Measurements from ENCODE around the gene RAB33B.
"Not testable (repeated sequence)": the region's sequence is repeated elsewhere in the genome, so short reads cannot be mapped to it uniquely, and the experiment has no call there.

The RAB33B gene

DNA sequence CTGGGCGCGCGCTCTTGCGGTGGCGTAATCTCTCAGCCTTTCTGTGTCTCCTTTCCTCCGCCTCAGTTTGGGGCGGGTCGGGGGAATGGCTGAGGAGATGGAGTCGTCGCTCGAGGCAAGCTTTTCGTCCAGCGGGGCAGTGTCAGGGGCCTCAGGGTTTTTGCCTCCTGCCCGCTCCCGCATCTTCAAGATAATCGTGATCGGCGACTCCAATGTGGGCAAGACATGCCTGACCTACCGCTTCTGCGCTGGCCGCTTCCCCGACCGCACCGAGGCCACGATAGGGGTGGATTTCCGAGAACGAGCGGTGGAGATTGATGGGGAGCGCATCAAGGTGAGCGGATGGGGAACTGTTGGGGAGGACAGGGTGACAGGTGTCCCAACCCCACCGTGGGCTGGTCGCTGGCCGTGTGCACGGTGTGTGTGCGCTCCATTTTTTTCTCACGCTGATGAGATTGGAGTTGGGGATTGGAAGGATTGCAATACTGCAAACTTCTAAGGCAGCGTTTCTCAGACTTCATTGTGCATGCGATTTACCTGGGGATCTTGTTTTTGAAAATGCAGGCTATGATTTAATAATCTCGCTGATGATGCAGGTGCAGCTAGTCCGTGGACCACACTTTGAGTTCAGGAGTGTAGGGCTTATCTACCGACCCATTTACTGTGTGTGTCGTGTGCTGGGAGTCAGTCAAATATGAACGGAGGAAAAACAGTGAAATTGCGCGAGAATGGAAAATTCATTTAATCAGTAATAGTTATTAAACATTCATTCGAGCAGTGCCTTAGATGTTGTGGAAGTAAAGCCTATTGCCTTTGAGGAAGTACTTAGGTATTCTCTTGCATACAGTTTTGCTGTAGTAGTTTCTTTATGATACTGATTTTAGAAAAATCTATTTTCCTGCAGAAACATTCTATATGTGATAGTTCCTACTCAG, at the start of gene RAB33B:
Gene RAB33B, plus strand, starts transcription at position 11 of the 935 bp plus-strand sequence. Its CDS starts 75 bp downstream, at position 86.
- peak; percentile 62 for DNase-seq

- DNase-seq = no peak
Measured at GRCh38 chr4:139410312-139410711, 43.6 kb upstream of the RAB33B start.

GRCh38 chr4:139414671-139415210, 39.2 kb upstream of the RAB33B start:
- DNase-seq = peak; percentile 51

DNA sequence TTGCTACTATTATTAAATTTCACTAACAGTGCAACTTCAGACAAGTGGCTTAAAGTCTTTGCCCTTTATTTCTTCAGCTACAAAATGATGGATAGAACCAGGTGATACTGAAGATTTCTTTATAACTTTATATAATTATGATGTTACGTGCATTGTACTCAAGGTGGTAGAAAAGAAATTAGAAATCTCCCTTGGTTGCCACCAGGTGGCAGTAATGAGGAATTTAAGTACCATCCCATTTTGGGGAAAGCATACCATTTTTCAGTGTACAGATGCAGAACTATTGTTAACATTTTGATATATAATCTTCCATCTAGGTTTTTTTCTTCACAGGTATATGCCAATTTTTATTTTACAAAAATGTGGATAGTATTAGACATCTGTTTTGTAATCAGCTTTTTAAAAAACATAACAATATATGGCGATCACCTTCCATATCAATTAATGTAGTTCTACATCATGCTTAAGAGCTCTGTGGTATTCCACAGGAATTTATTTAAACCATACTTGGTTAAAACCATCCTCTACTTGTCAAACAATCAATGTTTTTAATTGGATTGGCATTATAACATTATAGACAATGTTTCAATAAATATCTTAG, 37.7 kb upstream of the RAB33B start:
- DNase-seq = peak; percentile 72

GRCh38 chr4:139419388-139419914, 34.5 kb upstream of the RAB33B start:
- no peak for DNase-seq

GRCh38 chr4:139420652-139421051, 33.3 kb upstream of the RAB33B start:
- DNase-seq = no peak

- DNase-seq = no peak
Measured at GRCh38 chr4:139436122-139436521, 17.8 kb upstream of the RAB33B start.

- DNase-seq = no peak
Measured at GRCh38 chr4:139438141-139438540, 15.8 kb upstream of the RAB33B start.

GRCh38 chr4:139441029-139441428, 12.9 kb upstream of the RAB33B start:
- no peak for DNase-seq

GRCh38 chr4:139443661-139444060, 10.3 kb upstream of the RAB33B start:
- peak; percentile 88 for DNase-seq

DNA sequence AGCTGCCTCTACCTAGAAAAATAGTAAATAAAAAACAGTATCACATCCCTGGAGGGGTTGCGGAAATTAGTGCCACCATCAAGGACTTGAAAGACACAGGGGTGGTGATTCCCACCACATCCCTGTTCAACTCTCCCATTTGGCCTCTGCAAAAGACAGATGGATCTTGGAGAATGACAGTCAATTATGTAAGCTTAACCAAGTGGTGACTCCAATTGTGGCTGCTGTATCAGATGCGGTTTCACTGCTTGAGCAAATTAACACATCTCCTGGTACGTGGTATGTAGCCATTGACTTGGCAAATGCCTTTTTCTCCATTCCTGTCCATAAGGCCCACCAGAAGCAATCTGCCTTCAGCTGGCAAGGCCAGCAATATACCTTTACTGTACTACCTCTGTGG, 9.0 kb upstream of the RAB33B start:
- DNase-seq = peak; percentile 58

DNA sequence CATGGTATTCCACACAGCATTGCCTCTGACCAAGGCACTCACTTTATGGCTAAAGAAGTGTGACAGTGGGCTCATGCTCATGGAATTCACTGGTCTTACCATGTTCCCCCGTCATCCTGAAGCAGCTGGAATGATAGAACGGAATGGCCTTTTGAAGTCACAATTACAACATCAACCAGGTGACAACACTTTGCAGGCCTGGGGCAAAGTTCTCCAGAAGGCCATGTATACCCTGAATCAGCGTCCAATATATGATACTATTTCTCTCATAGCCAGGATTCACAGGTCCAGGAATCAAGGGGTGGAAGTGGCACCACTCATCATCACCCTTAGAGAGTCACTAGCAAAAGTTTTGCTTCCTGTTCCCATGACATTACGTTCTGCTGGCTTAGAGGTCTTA, 6.8 kb upstream of the RAB33B start:
- not testable (repeated sequence) for DNase-seq

GRCh38 chr4:139450586-139450985, 3.3 kb upstream of the RAB33B start:
- DNase-seq = no peak

GRCh38 chr4:139451997-139452396, 1.9 kb upstream of the RAB33B start:
- no peak for DNase-seq

DNA sequence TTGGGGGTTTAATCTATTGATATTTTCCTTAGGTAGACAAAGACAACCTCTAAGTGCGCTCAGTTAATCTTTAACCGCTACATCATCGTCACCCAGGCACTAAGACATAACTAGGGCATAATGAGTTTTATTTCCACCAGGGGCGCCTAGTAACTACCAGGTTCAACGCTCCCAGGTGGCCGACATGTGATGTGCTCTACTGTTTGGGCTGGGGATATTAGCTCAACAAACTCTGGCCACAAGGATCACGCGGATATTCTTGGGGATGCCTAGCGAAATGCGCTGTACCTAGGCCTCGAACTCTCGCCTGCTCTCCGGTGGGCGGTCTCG, 915 bp upstream of the RAB33B start:
- DNase-seq = peak; percentile 97

- peak; percentile 99 for DNase-seq
Measured at GRCh38 chr4:139453371-139454110, 380 bp upstream of the RAB33B start.

DNA sequence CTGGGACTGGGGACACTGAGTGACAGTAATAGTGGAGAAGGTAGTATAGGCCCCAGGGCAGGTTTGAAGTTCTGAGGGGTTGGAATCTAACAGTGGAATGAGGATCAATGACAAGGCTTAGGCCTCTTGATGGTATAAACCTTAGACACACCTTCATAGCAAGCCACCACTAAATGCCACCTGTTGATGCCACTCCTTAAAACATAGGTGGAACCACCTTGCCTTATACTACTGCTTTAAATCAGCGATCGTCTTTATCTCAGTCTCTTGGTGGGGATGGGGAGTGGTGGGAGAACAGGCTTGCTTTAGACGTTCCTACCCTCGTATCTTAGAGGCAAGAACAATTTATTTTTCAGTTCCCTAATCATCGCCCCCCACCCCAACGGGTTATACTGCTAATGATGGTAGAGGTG, 1.2 kb downstream of the RAB33B start:
- no peak for DNase-seq

- DNase-seq = no peak
Measured at GRCh38 chr4:139457318-139457717, 3.4 kb downstream of the RAB33B start.

DNA sequence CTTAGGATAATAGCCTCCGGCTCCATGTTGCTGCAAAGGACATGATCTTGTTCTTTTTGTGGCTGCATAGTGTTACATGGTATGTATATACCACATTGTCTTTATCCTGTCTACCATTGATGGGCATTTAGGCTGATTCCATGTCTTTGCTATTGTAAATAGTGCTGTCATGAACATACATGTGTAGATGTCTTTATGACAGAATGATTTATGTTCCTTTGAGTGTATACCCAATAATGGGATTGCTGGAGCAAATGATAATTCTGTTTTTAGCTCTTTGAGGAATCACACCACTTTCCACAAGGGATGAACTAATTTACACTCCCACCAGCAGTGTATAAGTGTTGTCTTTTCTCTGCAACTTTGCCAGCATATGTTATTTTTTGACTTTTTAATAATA, 4.6 kb downstream of the RAB33B start:
- DNase-seq = no peak

DNA sequence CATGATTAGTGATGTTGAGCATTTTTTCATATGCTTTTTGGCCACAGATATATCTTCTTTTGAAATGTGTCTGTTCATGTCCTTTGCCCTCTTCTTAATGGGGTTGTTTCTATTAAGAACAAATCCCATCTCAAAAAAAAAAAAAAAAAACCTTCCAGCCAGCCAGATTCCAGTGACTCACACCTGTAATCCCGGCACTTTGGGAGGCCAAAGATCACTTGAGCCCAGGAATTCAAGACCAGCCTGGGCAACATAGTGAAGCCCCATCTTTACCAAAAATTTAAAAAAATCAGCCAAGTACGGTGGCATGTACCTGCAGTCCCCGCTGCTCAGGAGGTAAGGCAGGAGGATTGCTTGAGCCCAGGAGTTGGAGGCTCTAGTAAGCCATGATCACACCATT, 5.1 kb downstream of the RAB33B start:
- no peak for DNase-seq

- DNase-seq = no peak
Measured at GRCh38 chr4:139460565-139460964, 6.6 kb downstream of the RAB33B start.

DNA sequence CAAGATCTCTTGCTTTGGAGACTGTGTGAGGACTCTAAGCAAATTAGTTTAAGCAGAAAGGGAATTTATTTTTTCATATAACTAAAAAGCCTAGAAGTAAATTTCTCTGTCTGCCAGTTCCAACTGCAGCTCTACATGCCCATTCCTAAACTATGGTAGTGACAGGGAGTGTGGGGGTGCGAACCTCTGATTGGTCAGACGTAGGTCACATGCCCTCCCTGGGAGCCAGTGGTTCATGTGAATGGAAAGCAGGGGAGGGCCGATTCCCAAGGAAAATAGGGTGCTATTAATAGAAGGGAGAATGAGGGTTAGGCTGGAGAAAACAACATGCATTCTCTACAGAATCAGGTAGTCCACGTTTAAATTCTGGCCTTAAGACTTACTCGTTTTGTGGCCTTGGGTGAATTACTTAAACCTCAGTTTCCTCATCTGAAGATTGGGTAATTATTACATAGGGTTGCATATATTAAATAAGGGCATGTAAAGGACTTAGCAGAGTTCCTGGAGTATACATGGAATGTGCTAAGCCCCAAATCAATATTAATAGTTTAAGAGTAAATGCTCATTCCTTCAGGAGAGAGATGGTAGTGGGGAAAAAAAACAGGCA, 7.2 kb downstream of the RAB33B start:
- DNase-seq = no peak

- DNase-seq = not testable (repeated sequence)
Measured at GRCh38 chr4:139464512-139464911, 10.6 kb downstream of the RAB33B start.
